Central memory CD8-positive, alpha-beta T cell (primary cell): ENCODE results near the gene FCRL3.
"Not testable (repeated sequence)": the region's sequence is repeated elsewhere in the genome, so short reads cannot be mapped to it uniquely, and the experiment has no call there.

Source experiments
- ATAC-seq: fragments of 150-1000 bp; cut with Tn5 transposase; replicated peaks from 2 replicates; pipeline ENCODE4 v1.10.0; 2022; ENCODE audit warnings: mild to moderate bottlenecking, moderate FRiP score, moderate number of reproducible peaks; ENCODE audit not compliant: poor library complexity, severe bottlenecking; ENCODE audit errors: extremely low read depth
- DNase-seq, 2 donors: peaks; one replicate each; pipeline ENCODE4 v3.0.0; 2021; ENCODE audit warnings: low spot score in 2 of 2
- H3K27ac Mint-ChIP-seq: one replicate; pipeline ENCODE4 v1.8.0; 2022; ENCODE audit warnings: low read depth, mild to moderate bottlenecking, moderate library complexity, mixed read lengths
- H3K27me3 Mint-ChIP-seq: one replicate; pipeline ENCODE4 v1.8.0; 2022; ENCODE audit warnings: mixed read lengths
- H3K36me3 Mint-ChIP-seq: one replicate; pipeline ENCODE4 v1.8.0; 2022; ENCODE audit warnings: mild to moderate bottlenecking, moderate library complexity, mixed read lengths; ENCODE audit not compliant: insufficient read depth
- H3K4me1 Mint-ChIP-seq: one replicate; pipeline ENCODE4 v1.8.0; 2022; ENCODE audit warnings: mixed read lengths
- H3K4me3 Mint-ChIP-seq: one replicate; pipeline ENCODE4 v1.8.0; 2022; ENCODE audit warnings: mild to moderate bottlenecking, moderate library complexity, mixed read lengths
- H3K9me3 Mint-ChIP-seq: one replicate; pipeline ENCODE4 v1.8.0; 2022; ENCODE audit warnings: mixed read lengths

The FCRL3 gene, protein sequence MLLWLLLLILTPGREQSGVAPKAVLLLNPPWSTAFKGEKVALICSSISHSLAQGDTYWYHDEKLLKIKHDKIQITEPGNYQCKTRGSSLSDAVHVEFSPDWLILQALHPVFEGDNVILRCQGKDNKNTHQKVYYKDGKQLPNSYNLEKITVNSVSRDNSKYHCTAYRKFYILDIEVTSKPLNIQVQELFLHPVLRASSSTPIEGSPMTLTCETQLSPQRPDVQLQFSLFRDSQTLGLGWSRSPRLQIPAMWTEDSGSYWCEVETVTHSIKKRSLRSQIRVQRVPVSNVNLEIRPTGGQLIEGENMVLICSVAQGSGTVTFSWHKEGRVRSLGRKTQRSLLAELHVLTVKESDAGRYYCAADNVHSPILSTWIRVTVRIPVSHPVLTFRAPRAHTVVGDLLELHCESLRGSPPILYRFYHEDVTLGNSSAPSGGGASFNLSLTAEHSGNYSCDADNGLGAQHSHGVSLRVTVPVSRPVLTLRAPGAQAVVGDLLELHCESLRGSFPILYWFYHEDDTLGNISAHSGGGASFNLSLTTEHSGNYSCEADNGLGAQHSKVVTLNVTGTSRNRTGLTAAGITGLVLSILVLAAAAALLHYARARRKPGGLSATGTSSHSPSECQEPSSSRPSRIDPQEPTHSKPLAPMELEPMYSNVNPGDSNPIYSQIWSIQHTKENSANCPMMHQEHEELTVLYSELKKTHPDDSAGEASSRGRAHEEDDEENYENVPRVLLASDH

DNA sequence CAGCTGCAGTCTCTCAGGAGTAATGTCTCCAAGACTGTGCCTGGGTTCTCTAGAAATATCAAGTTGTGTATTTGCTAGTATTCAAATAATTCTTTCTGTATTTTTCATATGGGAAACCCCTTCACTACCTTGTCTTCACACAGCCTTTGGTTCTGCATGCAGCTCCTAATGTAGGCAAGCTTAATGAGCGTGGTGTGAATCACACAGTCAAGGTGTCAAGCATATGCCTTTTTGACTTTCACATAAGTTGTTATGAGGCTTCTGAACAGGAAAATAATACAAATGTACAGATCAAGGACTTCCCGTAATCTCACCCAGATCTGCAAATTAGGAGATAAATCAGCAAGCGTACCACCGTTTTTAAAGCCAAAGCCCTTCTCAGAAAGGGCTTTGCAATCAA is at the start of gene FCRL3:
Gene FCRL3, minus strand, starts transcription at position 38 of the 400 bp plus-strand sequence. CDS start 280 bp downstream, outside the sequence.
- Mint-ChIP-seq H3K27ac (peak within 1 kb of the TSS; percentile 91), H3K9me3 (peaks cover 6% of the 10 kb centered on the region), H3K27me3 (no peaks in the 10 kb centered on the region), H3K4me1 (peaks cover 90% of the 10 kb centered on the region), H3K36me3 (peaks cover 17% of the 10 kb centered on the region), H3K4me3 (peak within 1 kb of the TSS; percentile 75)
- ATAC-seq (peak; percentile 83), DNase-seq (peak in 1 of 2 donors; percentile 45)

DNA sequence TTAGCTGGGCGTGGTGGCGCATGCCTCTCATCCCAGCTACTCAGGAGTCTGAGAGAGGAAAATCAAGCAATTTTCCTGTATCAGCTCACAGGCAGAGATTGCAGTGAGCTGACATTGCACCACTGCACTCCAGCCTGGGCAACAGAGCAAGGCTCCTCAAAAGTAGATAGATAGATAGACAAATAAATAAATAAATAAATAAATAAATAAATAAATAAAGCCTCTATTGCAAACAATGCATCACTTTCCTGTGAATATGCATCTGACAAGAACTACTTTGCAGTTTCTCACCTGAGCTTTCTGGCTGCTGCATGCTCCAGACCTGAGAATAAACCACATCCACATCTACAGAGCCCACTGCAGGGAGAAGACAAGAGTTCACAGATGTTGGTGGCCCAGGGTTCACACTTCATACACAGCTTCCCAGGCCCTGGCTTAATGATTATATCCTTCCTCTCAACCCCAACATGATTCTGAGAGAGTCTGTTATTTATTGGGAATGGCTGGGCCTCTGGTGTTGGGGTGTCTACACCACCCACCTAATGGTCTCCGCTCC is 47.8 kb upstream of the FCRL3 start:
- Mint-ChIP-seq H3K4me1 (peaks cover 35% of the 10 kb centered on the region), H3K36me3 (no peaks in the 10 kb centered on the region), H3K4me3 (no peak overlapping the region), H3K9me3 (no peaks in the 10 kb centered on the region), H3K27ac (peak overlapping the region; percentile 36), H3K27me3 (no peaks in the 10 kb centered on the region)
- ATAC-seq (peak; percentile 87), DNase-seq (no peak)

DNA sequence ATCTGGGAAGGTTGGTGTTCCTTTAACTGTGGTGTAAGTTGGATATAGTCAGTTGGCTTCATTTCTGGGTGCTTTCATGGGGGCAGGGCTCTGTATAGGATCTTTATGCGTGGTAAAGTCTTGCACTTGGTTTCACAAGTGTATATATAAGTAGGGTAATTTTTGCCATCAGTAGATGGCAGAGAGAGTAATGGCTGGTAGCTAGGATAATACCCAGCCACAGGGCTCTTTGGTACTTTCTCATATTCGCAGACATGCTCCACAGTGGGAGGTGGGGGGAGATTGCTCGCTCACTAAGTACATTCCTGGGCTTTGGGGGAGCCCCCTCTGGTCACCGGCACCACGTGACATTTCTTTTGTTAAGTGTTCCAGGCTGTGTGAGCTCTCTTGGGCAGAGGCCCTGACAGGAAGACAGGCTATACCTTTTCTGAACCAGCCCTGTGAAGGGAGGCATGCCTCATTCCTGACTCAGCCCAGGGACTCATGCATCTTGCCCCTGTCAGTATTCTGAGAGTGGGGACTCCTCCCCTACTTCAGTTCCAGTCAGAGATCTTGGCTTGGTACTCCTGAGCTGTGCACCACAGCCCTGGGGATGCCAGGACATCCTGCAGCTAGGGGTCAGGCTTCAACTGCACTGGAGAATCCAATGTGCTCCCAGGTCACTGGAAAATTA is 38.8 kb upstream of the FCRL3 start:
- Mint-ChIP-seq H3K4me1 (peaks cover 15% of the 10 kb centered on the region), H3K27me3 (no peaks in the 10 kb centered on the region), H3K4me3 (no peak overlapping the region), H3K9me3 (no peaks in the 10 kb centered on the region), H3K36me3 (no peaks in the 10 kb centered on the region), H3K27ac (no peak overlapping the region)
- ATAC-seq (no peak), DNase-seq (no peak)

DNA sequence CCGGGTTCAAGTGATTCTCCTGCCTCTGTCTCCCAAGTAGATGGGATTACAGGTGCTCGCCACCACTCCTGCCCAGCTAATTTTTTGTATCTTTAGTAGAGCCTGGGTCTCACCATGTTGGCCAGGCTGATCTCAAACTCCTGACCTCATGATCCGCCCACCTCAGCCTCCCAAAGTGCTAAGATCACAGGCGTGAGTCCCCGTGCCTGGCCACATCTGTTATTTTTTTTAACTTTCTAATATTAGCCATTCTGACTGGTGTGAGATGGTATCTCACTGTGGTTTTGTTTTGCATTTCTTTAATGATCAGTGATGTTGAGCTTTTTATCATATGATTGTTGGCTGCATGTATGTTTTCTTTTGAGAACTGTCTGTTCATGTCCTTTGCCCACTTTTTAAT is 35.4 kb upstream of the FCRL3 start:
- not testable (repeated sequence) for DNase-seq, ATAC-seq, H3K9me3 Mint-ChIP-seq, H3K4me3 Mint-ChIP-seq, H3K36me3 Mint-ChIP-seq, H3K27me3 Mint-ChIP-seq
- Mint-ChIP-seq H3K4me1 (peaks cover 28% of the 10 kb centered on the region), H3K27ac (peak overlapping the region; percentile 25)

DNA sequence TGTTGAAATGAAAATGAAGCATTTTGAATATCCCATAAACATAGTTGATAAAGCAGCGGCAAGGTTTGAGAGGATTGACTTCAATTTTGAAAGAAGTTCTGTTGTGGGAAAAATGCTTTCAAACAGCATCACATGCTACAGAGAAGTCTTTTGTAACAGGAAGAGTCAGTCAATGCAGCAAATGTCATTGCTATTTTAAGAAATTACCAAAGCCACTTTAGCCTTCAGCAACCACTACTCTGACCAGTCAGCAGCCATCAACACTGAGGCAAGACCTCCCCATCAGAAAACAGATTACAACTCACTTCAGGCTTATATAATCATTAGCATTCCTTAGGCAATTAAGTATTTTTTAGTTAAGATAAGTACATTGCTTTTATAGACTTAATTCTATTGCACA is 33.8 kb upstream of the FCRL3 start:
- Mint-ChIP-seq H3K4me3 (no peak overlapping the region), H3K9me3 (no peaks in the 10 kb centered on the region), H3K27ac (no peak overlapping the region), H3K36me3 (no peaks in the 10 kb centered on the region), H3K27me3 (no peaks in the 10 kb centered on the region), H3K4me1 (peaks cover 28% of the 10 kb centered on the region)
- ATAC-seq (no peak), DNase-seq (no peak)

DNA sequence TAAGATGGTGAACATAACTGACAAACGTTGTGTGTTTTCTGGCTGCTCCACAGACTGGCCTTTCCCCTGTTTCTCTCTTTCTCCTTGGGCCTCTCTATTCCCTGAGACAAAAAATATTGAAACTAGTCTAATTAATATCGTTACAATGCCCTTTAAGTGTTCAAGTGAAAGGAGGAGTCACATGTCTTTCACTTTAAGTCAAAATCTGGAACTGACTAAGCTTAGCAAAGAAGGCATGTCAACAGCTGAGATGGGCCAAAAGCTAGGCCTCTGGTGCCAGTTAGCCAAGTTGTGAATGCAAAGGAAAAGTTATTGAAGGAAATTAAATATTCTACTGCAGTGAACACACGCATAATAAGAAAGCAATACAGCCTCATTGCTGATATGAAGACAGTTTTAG is 32.2 kb upstream of the FCRL3 start:
- ATAC-seq (no peak), DNase-seq (no peak)
- Mint-ChIP-seq H3K4me3 (no peak overlapping the region), H3K36me3 (no peaks in the 10 kb centered on the region), H3K27ac (no peak overlapping the region), H3K9me3 (peaks cover 5% of the 10 kb centered on the region), H3K27me3 (no peaks in the 10 kb centered on the region), H3K4me1 (peaks cover 37% of the 10 kb centered on the region)

DNA sequence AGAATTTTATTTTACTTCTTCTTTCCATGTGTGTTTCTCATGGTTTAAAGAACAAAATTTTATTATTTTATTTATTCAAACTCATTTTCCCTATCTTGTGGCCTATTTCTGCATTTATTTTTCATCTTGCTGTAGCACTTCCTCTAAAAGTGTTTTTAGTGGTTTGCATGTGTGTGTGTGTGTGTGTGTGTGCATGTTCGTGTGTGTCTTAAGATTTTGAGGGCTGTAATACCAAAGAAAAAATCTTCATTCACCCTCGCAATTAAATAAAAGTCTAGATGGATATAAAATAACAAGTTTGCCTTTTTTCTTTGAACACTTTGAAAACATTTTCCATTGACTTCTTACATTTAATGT is 24.6 kb upstream of the FCRL3 start:
- Mint-ChIP-seq H3K36me3 (peaks cover 3% of the 10 kb centered on the region), H3K4me3 (peak overlapping the region; percentile 47), H3K9me3 (peaks cover 17% of the 10 kb centered on the region), H3K27me3 (no peaks in the 10 kb centered on the region), H3K27ac (peak overlapping the region; percentile 95), H3K4me1 (peaks cover 68% of the 10 kb centered on the region)
- no peak for ATAC-seq
- DNase-seq, result no peak

DNA sequence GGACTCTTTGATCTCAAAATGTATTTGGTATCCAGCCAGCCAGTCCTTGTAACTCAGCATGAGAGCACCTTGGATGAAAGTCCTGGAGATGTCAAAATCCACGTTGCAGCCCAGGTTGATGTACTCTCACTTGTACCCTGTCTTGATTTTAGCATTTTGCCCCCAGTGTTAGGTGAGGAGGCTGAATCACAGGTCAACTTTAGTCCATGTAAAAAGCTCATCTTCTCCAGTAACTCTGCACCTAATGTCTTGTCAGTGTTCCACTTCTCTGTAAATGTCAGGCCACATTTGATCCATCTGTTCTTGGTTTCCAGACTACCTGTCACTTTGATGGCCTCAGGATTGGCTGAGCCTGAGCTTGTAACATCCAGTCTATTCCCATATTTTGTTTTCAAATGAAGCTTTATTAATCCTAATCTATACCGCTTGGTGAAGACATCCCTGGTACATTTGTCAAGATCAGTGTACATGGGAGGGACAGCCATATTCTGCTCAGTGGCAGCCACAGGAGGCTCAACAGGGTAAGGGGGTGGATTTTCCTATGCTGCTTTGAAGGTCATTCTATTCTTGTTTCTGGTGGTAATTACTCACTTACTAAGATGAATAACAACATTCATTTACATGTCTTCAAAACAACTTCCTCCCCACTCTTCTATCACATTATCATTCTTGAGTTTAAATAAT is 24.1 kb upstream of the FCRL3 start:
- ATAC-seq (no peak), DNase-seq (no peak)
- Mint-ChIP-seq H3K4me3 (peak overlapping the region; percentile 47), H3K27ac (peak overlapping the region; percentile 95), H3K4me1 (peaks cover 68% of the 10 kb centered on the region), H3K36me3 (peaks cover 3% of the 10 kb centered on the region), H3K9me3 (peaks cover 17% of the 10 kb centered on the region), H3K27me3 (no peaks in the 10 kb centered on the region)

DNA sequence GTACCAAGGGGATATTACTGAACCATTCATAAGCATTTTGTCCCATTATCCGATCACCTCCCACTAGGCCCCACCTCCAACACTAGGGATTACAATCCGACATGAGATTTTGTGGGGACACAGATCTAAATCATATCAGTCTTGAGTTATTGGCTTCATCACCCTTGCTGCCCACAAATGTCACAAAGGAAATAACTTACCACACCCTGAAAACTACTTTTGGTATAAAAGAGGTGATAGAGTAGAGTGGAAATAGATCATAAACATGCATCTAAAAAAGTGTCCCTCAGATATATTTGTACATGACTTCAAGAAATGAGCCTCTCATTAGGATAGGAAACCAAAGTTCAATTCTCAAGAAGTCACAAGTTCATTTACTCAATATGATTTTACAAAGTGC is 22.6 kb upstream of the FCRL3 start:
- DNase-seq, result peak in 1 of 2 donors; percentile 20
- peak; percentile 84 for ATAC-seq
- peaks cover 63% of the 10 kb centered on the region for H3K4me1 Mint-ChIP-seq
- peaks cover 12% of the 10 kb centered on the region for H3K9me3 Mint-ChIP-seq
- peaks cover 3% of the 10 kb centered on the region for H3K36me3 Mint-ChIP-seq
- peak overlapping the region; percentile 41 for H3K4me3 Mint-ChIP-seq
- peak overlapping the region; percentile 45 for H3K27ac Mint-ChIP-seq
- no peaks in the 10 kb centered on the region for H3K27me3 Mint-ChIP-seq

DNA sequence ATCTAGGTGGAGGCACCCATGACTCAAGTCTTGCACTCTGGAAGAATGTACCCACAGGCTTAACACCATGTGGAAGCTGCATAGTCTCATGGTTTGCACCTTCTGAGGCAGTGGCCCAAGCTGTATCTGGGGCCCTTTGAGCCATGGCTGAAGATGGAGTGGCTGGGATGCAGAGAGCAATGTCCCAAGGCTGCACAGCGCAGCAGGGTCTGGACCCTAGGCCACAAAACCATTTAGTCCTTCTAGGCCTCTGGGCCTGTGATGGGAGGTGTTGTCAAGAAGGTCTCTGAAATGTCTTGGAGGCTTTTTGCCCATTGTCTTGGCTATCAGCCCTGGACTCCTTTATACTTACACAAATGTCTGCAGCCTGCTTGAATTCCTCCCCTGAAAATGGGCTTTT is 21.4 kb upstream of the FCRL3 start:
- H3K36me3 Mint-ChIP-seq, result peaks cover 3% of the 10 kb centered on the region
- peak overlapping the region; percentile 45 for H3K27ac Mint-ChIP-seq
- peaks cover 12% of the 10 kb centered on the region for H3K9me3 Mint-ChIP-seq
- DNase-seq, result no peak
- H3K4me3 Mint-ChIP-seq, result no peak overlapping the region
- ATAC-seq, result no peak
- H3K4me1 Mint-ChIP-seq, result peaks cover 54% of the 10 kb centered on the region
- no peaks in the 10 kb centered on the region for H3K27me3 Mint-ChIP-seq

DNA sequence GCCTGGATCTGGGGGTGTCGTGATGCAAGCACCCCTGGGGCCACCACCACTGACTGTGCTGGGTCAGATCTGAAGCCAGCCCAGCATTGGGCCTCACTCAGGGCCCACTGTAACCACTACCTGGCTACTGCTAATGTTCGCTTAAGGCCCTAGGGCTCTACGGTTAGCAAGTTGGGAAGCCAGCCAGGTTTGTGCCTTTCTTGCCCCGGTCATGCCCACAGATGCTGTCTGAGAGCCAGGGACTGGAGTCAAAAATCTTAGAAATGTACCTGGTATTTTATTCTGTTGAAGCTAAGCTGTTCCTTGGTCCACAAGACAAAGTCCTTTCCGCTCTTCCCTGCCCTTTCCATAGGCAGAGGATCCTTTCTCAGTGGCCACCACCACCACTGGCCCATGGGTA is 15.2 kb upstream of the FCRL3 start:
- Mint-ChIP-seq H3K36me3 (peaks cover 1% of the 10 kb centered on the region), H3K4me1 (peaks cover 2% of the 10 kb centered on the region), H3K9me3 (peaks cover 2% of the 10 kb centered on the region), H3K4me3 (no peak overlapping the region), H3K27me3 (no peaks in the 10 kb centered on the region), H3K27ac (no peak overlapping the region)
- no peak for DNase-seq
- no peak for ATAC-seq

DNA sequence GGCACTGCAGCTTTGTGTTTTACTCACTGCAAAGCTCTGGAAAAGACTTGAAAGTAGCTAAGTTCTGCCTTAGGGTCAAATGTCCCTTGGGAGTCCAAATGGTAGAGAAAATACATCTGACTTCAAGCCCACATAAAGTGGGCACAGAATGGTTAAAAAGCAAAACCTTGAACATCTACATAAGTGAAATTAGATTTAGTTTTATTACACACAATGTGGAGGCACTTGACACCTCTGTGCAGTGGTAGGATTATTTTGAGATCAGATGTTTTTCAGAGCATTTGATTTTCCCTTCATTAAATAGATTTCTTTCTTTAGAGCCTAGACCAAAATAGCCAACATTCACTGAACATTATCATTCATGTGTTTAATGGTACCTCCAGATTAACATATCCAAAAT is 11.2 kb upstream of the FCRL3 start:
- no peaks in the 10 kb centered on the region for H3K27me3 Mint-ChIP-seq
- no peak overlapping the region for H3K4me3 Mint-ChIP-seq
- peaks cover 17% of the 10 kb centered on the region for H3K4me1 Mint-ChIP-seq
- DNase-seq (no peak), ATAC-seq (no peak)
- peaks cover 1% of the 10 kb centered on the region for H3K36me3 Mint-ChIP-seq
- H3K27ac Mint-ChIP-seq, result no peak overlapping the region
- no peaks in the 10 kb centered on the region for H3K9me3 Mint-ChIP-seq
